ENCODE measurements around the gene TBC1D20.
"Not testable (repeated sequence)": the region's sequence is repeated elsewhere in the genome, so short reads cannot be mapped to it uniquely, and the experiment has no call there.

TBC1D20 gene

GRCh38 chr20:475463-476357 lies 13.4 kb upstream of the TBC1D20 start:
- no peak for DNase-seq

DNA sequence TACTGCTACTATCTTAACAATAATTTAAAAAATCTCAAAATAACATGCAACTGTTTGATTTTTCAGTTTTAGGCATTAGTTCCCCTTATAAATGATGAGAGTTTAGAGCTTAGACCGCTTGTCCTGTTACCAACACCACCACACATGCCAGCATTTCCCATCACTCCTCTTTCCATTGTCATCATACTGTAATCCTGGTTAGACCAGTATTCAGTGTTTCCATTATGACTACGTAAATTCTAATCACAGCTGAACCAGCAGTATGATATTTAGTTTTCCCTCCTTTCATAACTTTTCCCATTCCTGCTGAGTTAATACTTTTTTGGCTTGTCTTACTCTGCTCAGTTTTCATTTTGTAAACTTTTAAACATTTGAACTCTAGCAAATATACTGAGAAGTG lies 12.2 kb upstream of the TBC1D20 start:
- no peak for DNase-seq

- no peak for DNase-seq
These were observed 10.6 kb upstream of the TBC1D20 start for GRCh38 chr20:472889-473292.

GRCh38 chr20:472137-472846 lies 10.0 kb upstream of the TBC1D20 start:
- no peak for DNase-seq

DNA sequence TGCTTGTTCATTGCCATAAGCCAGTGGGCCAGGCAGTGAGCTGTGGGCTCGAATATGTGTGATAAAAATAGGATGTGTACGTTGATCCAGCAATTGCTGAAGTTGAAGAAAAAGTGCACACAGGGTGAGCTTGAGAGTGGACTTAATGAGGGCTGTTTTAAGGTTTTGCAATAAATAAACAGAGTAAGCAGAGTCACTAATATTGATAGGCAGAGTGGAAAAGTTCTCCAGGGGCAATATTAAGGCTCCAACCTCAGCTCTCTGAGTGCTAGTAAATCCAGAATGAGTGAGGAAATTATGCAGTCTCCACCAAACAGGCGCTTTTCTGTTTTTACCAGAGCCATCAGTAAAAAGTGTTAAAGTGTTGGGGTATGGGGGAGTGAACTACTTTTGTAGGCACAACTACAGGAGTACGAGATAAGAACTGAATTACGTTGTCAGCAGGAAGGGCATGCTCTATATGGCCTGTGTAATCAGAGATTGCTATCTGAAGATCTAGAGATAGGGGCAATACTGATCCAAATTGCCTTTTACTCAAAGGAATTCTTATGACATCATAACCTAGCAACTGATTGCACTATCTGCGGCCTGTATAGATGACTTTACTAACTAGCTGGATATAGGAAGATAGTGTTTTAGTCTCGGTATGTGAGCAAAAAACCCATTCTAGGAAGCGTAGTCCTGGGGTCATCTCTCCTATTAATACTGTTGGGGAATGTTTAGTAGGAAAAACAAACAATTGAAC lies 7.6 kb upstream of the TBC1D20 start:
- no peak for DNase-seq

DNA sequence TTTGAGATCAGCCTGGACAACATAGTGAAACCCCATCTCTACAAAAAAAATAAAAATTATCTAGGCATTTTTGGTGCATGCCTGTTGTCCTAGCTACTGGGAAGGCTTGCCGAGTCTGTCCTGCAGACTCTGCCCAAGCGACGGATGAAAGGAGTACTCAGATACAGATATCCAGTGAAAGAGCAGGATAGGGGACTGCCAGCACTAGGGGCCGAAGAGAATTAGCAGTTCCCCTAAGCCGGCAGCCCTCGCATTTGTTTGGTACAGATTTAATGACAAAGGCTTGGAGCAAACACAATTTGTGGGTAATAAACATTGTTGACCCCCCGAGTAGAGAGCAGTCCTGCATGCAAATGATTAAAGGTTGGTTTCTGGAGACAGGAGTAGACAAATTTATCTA lies 5.4 kb upstream of the TBC1D20 start:
- no peak for DNase-seq

DNA sequence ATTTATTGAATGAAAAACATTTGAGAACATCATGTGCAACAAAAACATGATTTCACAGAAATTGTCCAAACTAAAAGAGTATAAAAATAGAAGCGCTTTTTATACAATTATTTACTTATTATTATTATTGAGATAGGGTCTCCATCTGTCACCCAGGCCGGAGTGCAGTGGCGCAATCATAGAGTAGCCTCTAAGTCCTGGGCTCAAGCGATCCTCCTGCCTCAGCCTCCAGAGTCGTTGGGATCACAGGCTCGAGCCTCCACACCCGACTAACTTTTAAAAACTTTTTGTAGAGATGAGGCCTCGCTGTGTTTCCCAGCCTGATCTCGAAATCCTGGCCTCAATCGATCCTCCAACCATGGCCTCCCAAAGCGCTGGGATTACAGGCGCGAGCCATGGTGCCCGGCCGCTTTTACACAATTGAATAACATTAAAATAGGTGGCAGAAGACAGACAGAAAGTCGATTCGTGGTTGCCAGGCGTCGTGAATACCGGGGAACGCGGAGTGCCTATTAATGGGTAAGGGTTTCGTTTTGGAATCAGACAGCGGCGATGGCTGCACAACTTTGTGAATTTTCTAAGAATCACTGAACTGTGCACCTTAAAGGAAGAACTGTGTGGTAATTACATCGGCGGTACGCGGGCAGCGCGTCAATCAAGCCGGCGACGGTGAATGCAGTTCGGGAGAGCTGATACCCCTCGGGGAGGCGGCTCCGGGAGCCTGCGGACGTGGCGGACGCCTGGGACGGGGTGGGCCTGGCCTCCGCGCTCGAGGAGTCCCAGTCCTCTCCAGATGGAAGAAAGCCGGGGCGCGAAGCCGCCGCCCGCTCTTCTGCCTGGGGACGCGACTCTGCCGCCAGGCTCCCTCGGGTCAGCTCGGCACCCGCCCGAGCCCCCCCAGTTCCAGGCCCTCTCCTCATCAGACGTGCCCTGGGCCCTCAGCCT lies 807 bp downstream of the TBC1D20 start:
- peak; percentile 61 for DNase-seq

DNA sequence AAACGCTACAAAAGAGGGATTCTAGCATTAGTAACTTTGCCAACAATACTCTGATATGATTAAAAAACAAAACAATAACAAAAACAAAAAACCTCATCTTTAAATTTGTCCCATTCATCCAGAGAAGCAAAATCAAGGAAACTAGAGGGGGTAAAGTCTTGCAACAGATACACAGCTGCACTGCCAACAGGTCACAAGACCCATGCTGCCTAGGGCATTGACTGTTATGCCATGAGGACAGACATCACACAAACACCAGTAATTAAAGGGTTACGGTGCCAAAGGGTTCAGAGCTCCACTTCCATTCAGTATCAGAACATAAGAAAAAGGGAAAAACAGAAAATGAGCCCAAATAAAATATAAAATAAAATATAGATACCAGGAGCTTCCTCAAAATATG lies 1.6 kb downstream of the TBC1D20 start:
- DNase-seq: peak; percentile 48

GRCh38 chr20:460180-460579 lies 2.2 kb downstream of the TBC1D20 start:
- no peak for DNase-seq

DNA sequence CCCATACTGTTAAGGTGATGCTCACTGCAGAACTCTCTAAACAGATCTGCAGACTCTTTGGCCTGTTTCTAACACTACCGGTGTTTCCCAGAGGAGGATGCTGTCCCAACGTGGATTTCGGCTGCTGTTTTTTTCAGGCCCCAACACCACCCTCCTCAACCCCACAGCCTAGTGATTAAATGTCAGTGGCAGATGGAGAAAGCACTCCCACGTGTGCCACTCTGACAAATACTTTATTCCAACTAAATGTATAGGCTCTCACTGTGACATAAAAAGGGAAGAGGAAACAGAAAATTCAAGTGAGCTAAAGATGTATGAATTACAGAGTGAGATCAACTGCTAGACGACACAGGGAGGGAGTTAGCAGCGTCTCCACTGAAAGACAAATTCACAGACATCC lies 3.6 kb downstream of the TBC1D20 start:
- DNase-seq: peak; percentile 47

DNA sequence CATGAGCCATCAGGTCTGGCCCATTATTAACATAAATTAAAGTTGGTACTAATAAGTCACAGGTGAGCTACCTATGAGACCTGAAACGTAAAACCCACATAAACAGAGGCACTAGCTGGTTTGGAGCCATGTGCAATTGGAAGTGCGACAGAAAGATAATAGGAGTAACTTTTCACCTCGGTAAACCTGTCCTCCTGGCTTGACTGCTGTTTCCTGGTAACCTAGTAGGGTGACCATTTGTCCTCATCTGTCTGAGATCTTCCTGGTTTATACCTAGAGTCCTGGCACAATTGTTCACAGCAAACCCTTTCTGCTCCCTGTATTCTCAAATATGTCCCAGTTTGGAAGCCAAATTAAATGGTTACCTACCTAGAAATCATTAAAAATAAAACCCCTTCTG lies 7.4 kb downstream of the TBC1D20 start:
- no peak for DNase-seq

GRCh38 chr20:452021-452420 lies 10.3 kb downstream of the TBC1D20 start:
- DNase-seq: not testable (repeated sequence)

GRCh38 chr20:445514-446336 lies 16.6 kb downstream of the TBC1D20 start:
- no peak for DNase-seq

DNA sequence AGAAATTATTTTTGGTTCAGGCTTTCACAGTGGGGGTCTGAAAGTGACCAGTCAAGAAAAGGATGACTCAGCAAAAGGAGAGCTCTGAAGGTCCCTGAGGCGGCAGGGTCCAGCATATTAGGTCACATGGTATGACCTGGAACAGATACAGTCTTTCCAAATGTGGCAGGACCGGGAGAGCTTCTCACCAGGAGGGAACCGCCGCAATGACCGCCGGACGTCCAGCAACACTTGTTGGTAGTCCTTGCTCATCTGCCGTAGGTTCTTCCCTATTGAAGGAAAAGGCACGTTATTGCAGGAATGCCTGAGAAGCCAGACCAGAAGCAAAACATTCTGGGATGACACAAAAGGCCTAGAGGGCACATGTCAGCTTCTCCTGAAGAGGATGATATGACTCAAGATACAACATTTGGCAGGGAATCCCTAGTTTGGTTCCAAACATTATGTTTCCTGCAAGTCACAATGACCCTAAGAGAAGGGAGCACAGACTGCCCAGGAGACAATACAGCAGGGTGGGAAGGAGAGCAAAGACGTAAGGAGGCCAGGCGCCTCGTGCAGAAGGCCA lies 17.4 kb downstream of the TBC1D20 start:
- no peak for DNase-seq

DNA sequence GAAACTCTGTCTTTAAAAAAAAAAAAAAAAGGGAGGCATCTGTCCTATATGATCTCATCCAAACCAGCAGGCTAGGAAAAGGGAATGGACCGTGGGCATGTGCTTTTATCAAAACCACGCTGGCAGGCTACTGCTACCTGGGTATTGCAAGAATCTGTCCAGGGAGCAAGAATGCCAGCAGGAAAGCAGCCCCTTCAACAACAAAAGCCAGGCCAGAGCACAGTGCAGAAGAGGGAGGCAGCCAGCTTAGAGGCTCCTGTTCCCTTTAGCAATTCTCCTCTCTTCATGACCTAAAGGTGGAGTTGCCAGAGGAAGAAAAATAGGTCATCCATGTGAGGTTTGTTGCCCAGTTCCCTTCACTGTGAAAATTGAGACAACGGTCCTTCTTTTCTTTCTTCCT lies 18.2 kb downstream of the TBC1D20 start:
- no peak for DNase-seq

GRCh38 chr20:443223-443775 lies 19.0 kb downstream of the TBC1D20 start:
- DNase-seq: no peak

- DNase-seq: no peak
These were observed 21.7 kb downstream of the TBC1D20 start for GRCh38 chr20:440636-441035.

DNA sequence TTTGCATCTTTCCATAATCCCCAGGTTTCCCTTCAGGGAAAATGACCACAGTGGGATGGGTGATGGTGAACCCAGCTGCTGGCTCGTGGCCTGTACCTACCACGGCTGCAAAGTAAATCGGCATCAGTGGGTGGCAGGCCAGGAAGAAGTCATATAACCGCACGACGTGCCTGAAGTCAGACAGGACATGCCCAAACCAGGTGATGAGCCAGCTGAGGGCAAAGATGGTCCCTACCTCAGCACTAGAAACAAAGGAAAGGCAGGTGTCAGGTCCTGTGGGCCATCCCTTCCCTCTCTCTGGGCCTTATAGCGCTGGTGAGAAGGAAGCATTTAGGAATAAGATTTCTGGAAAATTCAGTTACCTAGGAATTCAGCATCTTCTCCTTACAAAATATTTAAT lies 22.2 kb downstream of the TBC1D20 start:
- no peak for DNase-seq

DNA sequence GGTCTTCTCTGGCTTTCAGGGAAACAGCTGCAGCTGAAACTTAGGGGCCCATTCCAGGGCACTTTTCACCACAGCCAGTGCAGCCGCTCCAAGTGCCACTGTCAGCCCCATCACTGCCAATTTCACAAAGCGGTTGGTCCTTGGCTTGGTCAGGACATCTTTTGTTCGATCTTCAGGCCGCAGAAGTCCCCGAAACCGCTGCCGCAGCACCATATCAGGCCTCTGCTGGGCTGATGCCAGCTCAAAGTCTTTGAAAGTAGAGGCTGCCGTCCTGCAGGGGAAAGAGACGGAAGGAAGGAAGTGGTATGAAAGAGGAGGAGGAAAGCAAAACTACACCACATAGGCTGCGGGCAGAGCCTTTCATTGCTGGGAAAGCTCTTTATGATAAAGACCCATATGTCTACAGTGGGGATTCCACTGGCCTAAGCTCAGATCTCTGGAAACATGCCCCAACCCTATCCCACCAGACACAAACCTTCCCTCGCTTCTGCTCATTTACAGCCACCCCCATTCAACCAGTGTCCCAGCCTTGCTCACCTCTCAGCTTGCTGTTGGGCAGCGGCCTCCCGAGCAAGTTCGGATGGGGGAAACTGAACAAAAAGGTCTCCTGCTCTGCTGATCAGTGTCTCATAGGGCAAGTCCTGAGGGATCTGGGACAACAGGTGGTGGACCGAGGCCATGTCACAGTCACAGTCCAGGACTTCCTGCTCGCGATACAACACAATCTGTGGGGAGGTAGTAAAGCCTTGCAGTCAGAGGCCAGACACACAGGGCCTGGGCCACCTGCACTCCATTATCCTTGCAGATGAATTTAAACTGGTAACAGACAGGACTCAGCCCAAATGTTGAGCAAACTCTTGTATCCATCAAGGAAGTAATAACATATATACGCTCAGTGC lies 23.5 kb downstream of the TBC1D20 start:
- peak; percentile 21 for DNase-seq

Measured in suppressor macrophage treated with lipopolysaccharide for 4 hours (primary cell).